Psoas muscle (tissue), 8 donors: ENCODE data around the gene IL18R1. TPM values are rescaled to one million over a fixed set of nuclear protein-coding genes. Genes with fewer than 3 reads are reported as not detected.

ENCODE experiments used
- ATAC-seq, 4 donors: fragments of 200-7000 bp; cut with Tn5 transposase; one replicate each; pipeline ENCODE4 v1.9.1; 2020; ENCODE audit warnings: moderate library complexity in 3 of 4, mild to moderate bottlenecking in 2 of 4
- DNase-seq, 2 donors: peaks; one replicate each; pipeline ENCODE4 v3.0.0-alpha.2; 2020
- H3K27ac ChIP-seq: fragments of 200-600 bp; one replicate; pipeline ENCODE4 v1.8.0; 2022
- H3K27me3 ChIP-seq, 3 donors: fragments of 200-600 bp in 1 of 3; one replicate each; pipeline versions ENCODE4 v1.6.1 to v1.8.0; 2013 to 2022; ENCODE audit warnings: low read length in 2 of 3, mild to moderate bottlenecking in 2 of 3, moderate library complexity in 1 of 3; ENCODE audit not compliant: insufficient read depth in 3 of 3
- H3K36me3 ChIP-seq, 2 donors: fragments of 200-600 bp in 1 of 2; one replicate each; pipeline versions ENCODE4 v1.6.1 to v1.8.0; 2013 to 2022; ENCODE audit warnings: low read depth in 1 of 2, mild to moderate bottlenecking in 1 of 2, moderate library complexity in 1 of 2; ENCODE audit not compliant: insufficient read depth in 1 of 2
- H3K4me1 ChIP-seq: fragments of 200-600 bp; one replicate; pipeline ENCODE4 v1.8.0; 2022
- H3K4me3 ChIP-seq: fragments of 200-600 bp; one replicate; pipeline ENCODE4 v1.8.0; 2022; ENCODE audit warnings: mild to moderate bottlenecking
- H3K9me3 ChIP-seq: fragments of 200-600 bp; one replicate; pipeline ENCODE4 v1.8.0; 2022
- CTCF ChIP-seq: fragments of 200-600 bp; IDR thresholded peaks from one replicate; pipeline ENCODE4 v1.8.0; 2022; ENCODE audit warnings: antibody characterized with exemption
- WGBS, 3 donors: extraction: QIAGEN DNeasy Blood & Tissue Kit; methylation state at CpG; one replicate each; pipeline versions ENCODE4 v1.1.6 to v1.1.7; 2013; 5-methylcytosine and 5-hydroxymethylcytosine counted together
- intact Hi-C, 2 donors: fragments of 100-400 bp; cut with DNase I; formaldehyde crosslinking; loops; one replicate each; pipeline versions ENCODE4 v1.11.0 to v1.14.2; 2022
- polyA plus RNA-seq, 3 donors: library from polyadenylated mRNA; stranded (reverse); fragments of 200-250 nt; gene quantifications; one replicate each; pipeline ENCODE4 v1.2.3, GENCODE V29; 2013
- total RNA-seq, 4 donors: library from RNA; stranded (reverse); fragmentation: NEBNext Ultra II Directional in 2 of 4; extraction: Animal tissue kit (Norgen Biotek cat#: 25700) in 2 of 4; gene quantifications; one replicate each; pipeline versions ENCODE4 v1.2.1 to v1.2.4, GENCODE V29; 2021 to 2023
- donor health status: healthy with polysubstance abuse.
- donor health status: DM: no; HTN: no; CAD: no; lungs with moderate emphysema.
- donor health status: Bipolar disorder and iron deficiency.
- donor health status: healthy.
- donor health status: DM: yes; HTN: yes; CAD: no.
- donor health status: DM: no; HTN: no; CAD: no.
- donor health status: DM: no; HTN: no; CAD: no.
- donor health status: DM: yes; HTN: yes; CAD: no.

The IL18R1 gene
- total and polyA plus RNA-seq, 7 donors = 0.26 to 2.1 (median 0.83) TPM

- peak in 1 of 2 donors; percentile 29 for DNase-seq
- no peak overlapping the region for H3K4me3 ChIP-seq
These were observed 19.1 kb upstream of the IL18R1 start for GRCh38 chr2:102336502-102336945.

GRCh38 chr2:102337012-102337411 is 18.6 kb upstream of the IL18R1 start:
- H3K27ac ChIP-seq = no peak overlapping the region
- ATAC-seq = peak in 1 of 4 donors; percentile 28
- H3K9me3 ChIP-seq = no peaks in the 10 kb centered on the region
- no peaks in the 10 kb centered on the region for H3K27me3 ChIP-seq
- peaks cover 6% of the 10 kb centered on the region for H3K4me1 ChIP-seq
- intact Hi-C loops = no loop called here
- WGBS, 3 donors = 28 to 32% (median 30%) methylated on average over 1 of the region's 1 CpG
- H3K36me3 ChIP-seq = no peaks in the 10 kb centered on the region
- H3K4me3 ChIP-seq = no peak overlapping the region
- no peak for DNase-seq
- TF ChIP-seq CTCF = no peak

More at GRCh38 chr2:102336502-102336945, 19.1 kb upstream of the IL18R1 start:
- no peak for TF ChIP-seq CTCF
- Histone ChIP-seq H3K4me1 (peaks cover 6% of the 10 kb centered on the region), H3K36me3 (no peaks in the 10 kb centered on the region), H3K27ac (no peak overlapping the region), H3K9me3 (no peaks in the 10 kb centered on the region), H3K27me3 (no peaks in the 10 kb centered on the region)
- 53 to 65% (median 55%) methylated on average over 3 of the region's 3 CpGs for WGBS, 3 donors
- intact Hi-C loops = no loop called here
- peak in 2 of 4 donors; percentile 30 to 37 for ATAC-seq

- Histone ChIP-seq H3K4me1 (peaks cover 6% of the 10 kb centered on the region), H3K9me3 (no peaks in the 10 kb centered on the region), H3K27ac (no peak overlapping the region), H3K27me3 (no peaks in the 10 kb centered on the region), H3K4me3 (no peak overlapping the region), H3K36me3 (no peaks in the 10 kb centered on the region)
- intact Hi-C loops = no loop called here
- DNase-seq (no peak), ATAC-seq (no peak)
- WGBS, 3 donors = 56 to 62% (median 60%) methylated on average over 3 of the region's 3 CpGs
- no peak for TF ChIP-seq CTCF
These were observed 17.9 kb upstream of the IL18R1 start for GRCh38 chr2:102337481-102338386.

GRCh38 chr2:102340778-102341177 is 14.8 kb upstream of the IL18R1 start:
- Histone ChIP-seq H3K4me1 (peaks cover 6% of the 10 kb centered on the region), H3K27ac (no peak overlapping the region), H3K27me3 (no peaks in the 10 kb centered on the region), H3K36me3 (no peaks in the 10 kb centered on the region), H3K4me3 (no peak overlapping the region), H3K9me3 (no peaks in the 10 kb centered on the region)
- ATAC-seq (no peak), DNase-seq (no peak)
- TF ChIP-seq CTCF = no peak
- WGBS, 3 donors = 83 to 93% (median 89%) methylated on average over 7 of the region's 7 CpGs
- intact Hi-C loops = no loop called here
